ENCODE data around the gene EPO.

- TF ChIP-seq CTCF (IDR thresholded peaks at IDR 0.05), result peak; percentile 95
- no peak for TF ChIP-seq EZH2 (IDR thresholded peaks at IDR 0.05; ENCODE audit: borderline replicate concordance, insufficient read depth, low read depth, low read length, poor library complexity, severe bottlenecking)
Measured at GRCh38 chr7:100705320-100705752, 14.9 kb upstream of the EPO start.
